Uterus (tissue), 2 donors: ENCODE data around the gene HIPK1.
"Not testable (repeated sequence)": the region's sequence is repeated elsewhere in the genome, so short reads cannot be mapped to it uniquely, and the experiment has no call there.

Experiments
- POLR2A ChIP-seq, 2 donors: fragments of 450-650 bp; IDR thresholded peaks; one replicate each; pipeline ENCODE4 v1.6.1; 2016; ENCODE audit warnings: antibody characterized with exemption in 2 of 2, mild to moderate bottlenecking in 1 of 2, moderate library complexity in 1 of 2
- TF ChIP-seq, protein P1 (sequence below), 4 experiments: fragments of 200-600 bp in 2 of 4; fragments of 450-650 bp in 2 of 4; sonication (generic) in 2 of 4; IDR thresholded peaks; one replicate each; pipeline ENCODE4 v1.5.1; 2016 to 2019; ENCODE audit warnings: antibody characterized with exemption in 4 of 4, mild to moderate bottlenecking in 2 of 4, moderate library complexity in 1 of 4

DNA sequence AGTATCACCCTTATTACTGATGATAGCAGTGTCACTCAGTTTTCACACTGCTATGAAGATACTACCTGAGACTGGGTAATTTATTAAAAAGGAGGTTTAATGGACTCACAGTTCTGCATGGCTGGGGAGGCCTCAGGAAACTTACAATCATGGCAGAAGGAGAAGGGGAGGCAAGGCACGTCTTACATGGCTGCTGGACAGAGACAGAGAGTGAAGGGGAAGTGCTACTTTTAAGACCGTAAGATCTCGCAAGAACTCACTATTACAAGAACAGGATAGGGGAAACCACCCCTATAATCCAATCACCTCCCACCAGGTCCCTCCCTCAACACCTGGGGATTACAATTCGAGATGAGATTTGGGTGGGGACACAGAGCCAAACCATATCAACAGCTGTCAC is 77.7 kb downstream of the HIPK1 start:
- TF ChIP-seq, protein P1, sequence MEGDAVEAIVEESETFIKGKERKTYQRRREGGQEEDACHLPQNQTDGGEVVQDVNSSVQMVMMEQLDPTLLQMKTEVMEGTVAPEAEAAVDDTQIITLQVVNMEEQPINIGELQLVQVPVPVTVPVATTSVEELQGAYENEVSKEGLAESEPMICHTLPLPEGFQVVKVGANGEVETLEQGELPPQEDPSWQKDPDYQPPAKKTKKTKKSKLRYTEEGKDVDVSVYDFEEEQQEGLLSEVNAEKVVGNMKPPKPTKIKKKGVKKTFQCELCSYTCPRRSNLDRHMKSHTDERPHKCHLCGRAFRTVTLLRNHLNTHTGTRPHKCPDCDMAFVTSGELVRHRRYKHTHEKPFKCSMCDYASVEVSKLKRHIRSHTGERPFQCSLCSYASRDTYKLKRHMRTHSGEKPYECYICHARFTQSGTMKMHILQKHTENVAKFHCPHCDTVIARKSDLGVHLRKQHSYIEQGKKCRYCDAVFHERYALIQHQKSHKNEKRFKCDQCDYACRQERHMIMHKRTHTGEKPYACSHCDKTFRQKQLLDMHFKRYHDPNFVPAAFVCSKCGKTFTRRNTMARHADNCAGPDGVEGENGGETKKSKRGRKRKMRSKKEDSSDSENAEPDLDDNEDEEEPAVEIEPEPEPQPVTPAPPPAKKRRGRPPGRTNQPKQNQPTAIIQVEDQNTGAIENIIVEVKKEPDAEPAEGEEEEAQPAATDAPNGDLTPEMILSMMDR (IDR thresholded peaks at IDR 0.05) = not testable (repeated sequence)
- TF ChIP-seq POLR2A (IDR thresholded peaks at IDR 0.05) = not testable (repeated sequence)
